Astrocyte of the spinal cord (primary cell): ENCODE data around the gene KRTAP10-10.
"Not testable (repeated sequence)": the region's sequence is repeated elsewhere in the genome, so short reads cannot be mapped to it uniquely, and the experiment has no call there.

Source experiments
- DNase-seq: peaks from one replicate; pipeline ENCODE4 v3.0.0; 2011; ENCODE audit warnings: low read depth, low spot score
- H3K4me3 ChIP-seq: 2 replicates; pipeline ENCODE4 v1.5.1; 2011; ENCODE audit warnings: low read depth, mild to moderate bottlenecking, low read length, moderate library complexity
- in situ Hi-C: cut with HindIII; loops from 2 replicates; pipeline ENCODE4 v1.10.0; 2017; ENCODE audit warnings: low sequenced_read_pairs
- TF ChIP-seq, protein P1 (sequence below): IDR thresholded peaks from 2 replicates; pipeline ENCODE4 v1.5.1; 2012; ENCODE audit warnings: low read depth, mild to moderate bottlenecking, low read length, inconsistent platforms

The KRTAP10-10 gene

DNA sequence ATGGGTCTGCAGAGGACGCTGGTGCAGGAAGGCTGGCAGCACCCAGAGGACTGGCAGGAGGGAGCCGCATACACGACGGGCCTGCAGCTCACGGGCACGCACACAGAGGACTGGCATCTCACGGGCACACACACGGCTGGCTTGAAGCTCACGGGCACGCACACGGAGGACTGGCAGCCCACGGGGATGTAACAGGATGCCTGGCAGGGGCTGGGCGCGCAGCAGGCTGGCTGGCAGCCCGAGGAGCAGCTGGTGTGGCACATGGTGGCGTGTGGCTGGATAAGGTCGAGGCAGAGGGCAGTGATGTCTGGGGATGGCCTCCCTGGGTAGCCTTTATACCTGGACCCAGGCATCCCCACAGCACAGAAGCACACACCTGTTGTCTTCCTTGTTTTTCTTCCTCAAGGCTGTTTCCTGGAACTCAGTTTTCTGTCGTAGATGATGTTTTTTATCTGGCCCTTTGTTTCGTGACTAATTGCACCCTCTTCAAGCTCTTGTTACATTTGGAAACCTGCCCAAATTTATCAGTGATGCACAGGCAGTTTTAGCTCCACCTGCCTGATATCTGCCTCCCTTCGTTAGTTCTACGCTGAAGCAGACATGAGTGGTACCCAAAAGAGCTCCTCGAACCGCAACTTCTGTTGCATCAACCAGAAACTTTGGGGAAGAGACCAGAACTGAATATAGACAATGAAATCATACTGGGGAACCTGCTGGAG, 44.9 kb downstream of the KRTAP10-10 start, which contains the start of gene KRTAP12-1:
Gene KRTAP12-1 (minus strand): TSS at position 303 of the 719 bp plus-strand sequence. CDS start 40 bp downstream, at position 263.
- no peak for DNase-seq
- TF ChIP-seq, protein P1, sequence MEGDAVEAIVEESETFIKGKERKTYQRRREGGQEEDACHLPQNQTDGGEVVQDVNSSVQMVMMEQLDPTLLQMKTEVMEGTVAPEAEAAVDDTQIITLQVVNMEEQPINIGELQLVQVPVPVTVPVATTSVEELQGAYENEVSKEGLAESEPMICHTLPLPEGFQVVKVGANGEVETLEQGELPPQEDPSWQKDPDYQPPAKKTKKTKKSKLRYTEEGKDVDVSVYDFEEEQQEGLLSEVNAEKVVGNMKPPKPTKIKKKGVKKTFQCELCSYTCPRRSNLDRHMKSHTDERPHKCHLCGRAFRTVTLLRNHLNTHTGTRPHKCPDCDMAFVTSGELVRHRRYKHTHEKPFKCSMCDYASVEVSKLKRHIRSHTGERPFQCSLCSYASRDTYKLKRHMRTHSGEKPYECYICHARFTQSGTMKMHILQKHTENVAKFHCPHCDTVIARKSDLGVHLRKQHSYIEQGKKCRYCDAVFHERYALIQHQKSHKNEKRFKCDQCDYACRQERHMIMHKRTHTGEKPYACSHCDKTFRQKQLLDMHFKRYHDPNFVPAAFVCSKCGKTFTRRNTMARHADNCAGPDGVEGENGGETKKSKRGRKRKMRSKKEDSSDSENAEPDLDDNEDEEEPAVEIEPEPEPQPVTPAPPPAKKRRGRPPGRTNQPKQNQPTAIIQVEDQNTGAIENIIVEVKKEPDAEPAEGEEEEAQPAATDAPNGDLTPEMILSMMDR = no peak
- in situ Hi-C loops = no loop called here

DNA sequence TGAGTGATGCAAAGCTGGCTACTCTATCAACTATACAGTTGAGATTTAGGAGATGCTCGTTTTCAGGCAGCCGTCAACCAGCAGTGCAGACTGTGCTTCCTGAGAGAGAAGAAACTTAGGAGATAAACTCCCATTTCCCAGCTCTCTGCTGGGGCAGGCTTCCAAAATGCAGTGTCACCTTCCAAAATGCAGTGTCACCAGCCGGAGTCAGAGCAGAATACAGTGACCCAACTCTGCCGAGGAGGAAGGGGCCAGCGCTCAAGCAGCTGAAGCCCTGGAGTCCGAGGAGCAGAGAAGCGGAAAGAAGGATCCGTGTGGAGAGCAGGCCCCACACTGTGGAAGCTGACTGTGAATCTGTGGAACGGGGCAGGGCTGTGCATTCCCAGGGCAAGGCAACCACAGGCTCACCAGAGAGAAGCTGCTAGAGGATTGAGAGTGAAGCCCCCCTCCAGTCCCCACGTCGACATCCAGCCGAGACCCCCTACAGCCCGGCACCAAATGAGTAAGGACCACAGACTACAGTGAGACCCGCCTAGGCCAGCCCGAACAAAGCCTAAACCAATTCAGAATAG, 45.5 kb downstream of the KRTAP10-10 start:
- DNase-seq = no peak
- no peak overlapping the region for H3K4me3 ChIP-seq
- TF ChIP-seq, protein P1 = no peak
- in situ Hi-C loops = no loop called here

More for the DNA sequence above, 44.9 kb downstream of the KRTAP10-10 start, which contains the start of gene KRTAP12-1:
- H3K4me3 ChIP-seq = no peak within 1 kb of the TSS

DNA sequence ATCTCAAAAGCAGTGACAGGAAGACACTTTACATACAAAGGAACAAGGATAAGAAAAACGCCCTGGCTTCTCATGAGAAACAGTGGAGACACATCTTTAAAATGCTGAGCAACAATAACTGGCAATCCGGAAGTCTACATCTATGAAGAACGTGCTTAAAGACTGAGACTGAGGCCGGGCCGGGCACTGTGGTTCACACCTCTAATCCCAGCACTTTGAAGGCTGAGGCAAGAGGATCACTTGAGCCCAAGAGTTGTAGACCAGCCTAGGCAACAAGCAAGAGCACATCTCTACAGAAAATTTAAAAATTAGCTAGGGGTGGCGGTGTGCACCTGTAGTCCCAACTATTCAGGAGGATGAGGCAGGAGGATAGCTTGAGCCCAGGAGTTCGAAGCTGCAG, 46.9 kb downstream of the KRTAP10-10 start:
- no peak for DNase-seq
- H3K4me3 ChIP-seq = no peak overlapping the region
- in situ Hi-C loops = no loop called here
- TF ChIP-seq, protein P1 = no peak

DNA sequence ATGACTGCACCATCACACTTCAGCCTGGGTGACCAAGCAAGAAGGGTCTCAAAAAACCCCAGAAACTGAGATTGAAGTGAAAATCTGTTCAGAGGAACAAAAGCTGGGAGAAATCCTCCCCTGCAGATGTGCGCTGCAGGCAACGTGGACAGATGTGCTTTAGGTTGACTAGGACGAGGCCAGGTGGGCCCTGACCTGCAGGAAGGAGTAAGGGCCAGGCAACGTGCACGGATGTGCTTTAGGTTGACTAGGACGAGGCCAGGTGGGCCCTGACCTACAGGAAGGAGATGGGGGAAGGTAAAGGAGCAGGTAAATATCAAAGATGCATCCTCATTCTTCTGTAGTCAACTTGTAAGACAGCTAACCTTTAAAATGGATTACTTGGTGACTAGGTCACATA, 47.3 kb downstream of the KRTAP10-10 start:
- in situ Hi-C loops = no loop called here
- TF ChIP-seq, protein P1 = no peak
- no peak overlapping the region for H3K4me3 ChIP-seq
- DNase-seq = no peak

DNA sequence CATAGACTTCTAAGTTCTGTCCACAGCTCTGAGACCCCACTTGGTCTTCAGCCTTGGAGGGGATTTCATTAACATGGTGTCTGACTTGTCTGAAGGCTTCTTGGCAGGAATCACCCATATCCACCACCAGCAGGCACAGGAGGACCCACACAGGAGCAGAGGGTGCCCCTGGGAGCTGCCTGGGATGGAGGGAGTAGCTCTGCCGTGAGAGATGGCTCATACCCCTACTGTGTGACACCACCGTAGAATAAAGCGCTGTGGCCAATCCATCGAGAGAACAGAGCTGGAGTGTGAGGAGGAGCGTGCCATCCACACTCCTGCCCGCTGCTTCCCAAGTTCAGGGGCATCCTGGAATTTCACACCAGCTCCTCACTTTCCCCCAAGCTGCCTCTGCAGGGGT, 47.9 kb downstream of the KRTAP10-10 start:
- in situ Hi-C loops, H3K4me3 ChIP-seq, DNase-seq: not testable (repeated sequence)

DNA sequence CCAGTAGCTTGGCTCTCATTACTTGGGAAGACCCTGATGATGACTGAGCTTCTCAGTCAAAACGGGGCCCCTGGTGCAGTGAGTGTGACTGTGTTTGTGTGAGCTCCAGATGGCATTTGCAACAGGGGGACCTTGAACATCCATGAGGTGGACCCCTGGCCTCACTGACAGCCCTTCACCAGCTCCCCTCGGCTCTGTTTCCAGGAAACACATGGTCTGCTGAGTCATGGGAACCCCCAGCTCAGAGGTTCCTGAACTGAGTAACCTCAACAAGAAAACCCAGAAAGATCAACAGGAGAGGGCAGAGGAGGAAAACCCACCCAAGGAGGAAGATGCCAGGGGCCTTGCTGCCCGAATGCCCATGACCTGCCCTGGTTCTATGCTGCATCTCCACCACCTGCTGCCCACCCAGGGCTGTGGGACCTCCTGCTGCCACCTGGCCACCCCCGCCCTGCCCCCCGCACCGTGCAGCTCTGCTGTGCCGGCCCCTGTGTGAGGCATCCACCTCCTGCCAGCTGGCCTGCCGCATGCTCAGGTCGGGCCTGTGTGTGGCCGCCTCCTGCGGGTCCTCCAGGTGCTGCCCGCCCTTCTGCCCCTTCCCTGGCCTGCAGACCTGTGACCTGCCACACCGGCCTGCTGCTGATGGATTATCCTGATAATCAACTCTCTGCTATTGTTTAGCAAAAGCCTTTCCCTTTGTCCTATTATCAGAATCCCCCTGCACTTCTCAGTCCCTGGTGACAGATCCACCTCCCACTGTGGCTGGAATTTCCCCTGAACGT, 49.0 kb downstream of the KRTAP10-10 start:
- no peak for DNase-seq
- in situ Hi-C loops = no loop called here
- H3K4me3 ChIP-seq = no peak overlapping the region
- TF ChIP-seq, protein P1 = no peak
